Ishikawa (cell line): ENCODE results near the gene CD9.

Experiments
- EGR1 ChIP-seq: IDR thresholded peaks from 2 replicates; pipeline ENCODE4 v1.6.1; 2012
- EP300 ChIP-seq: IDR thresholded peaks from 2 replicates; pipeline ENCODE4 v1.6.1; 2012; ENCODE audit warnings: borderline replicate concordance
- FOXM1 ChIP-seq: IDR thresholded peaks from 2 replicates; pipeline ENCODE4 v1.6.1; 2012; ENCODE audit warnings: low read depth, borderline replicate concordance
- RAD21 ChIP-seq: IDR thresholded peaks from 2 replicates; pipeline ENCODE4 v1.6.1; 2012; ENCODE audit warnings: low read depth
- ZBTB7A ChIP-seq: IDR thresholded peaks from 2 replicates; pipeline ENCODE4 v1.6.1; 2012; ENCODE audit warnings: low read depth
- TF ChIP-seq, protein P1 (sequence below): IDR thresholded peaks from 2 replicates; pipeline ENCODE4 v1.6.1; 2012

DNA sequence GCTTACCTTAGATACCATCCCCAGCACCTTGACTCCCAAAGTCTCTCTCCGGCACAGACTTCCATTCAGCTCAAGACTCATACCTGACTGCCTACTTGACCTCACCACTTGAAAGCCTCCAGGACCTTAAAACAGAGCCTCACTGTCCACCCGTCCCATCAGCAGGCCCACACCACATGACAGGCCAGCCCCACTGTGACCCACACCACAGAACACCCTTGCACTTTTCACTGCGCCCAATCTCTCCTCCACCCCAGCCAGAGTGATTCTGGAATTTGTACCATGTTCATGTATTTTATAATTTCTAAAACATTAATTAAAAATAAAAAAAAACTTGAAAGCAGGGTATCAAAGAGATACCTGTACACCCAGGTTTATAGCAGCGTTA is 82.2 kb downstream of the CD9 start:
- TF ChIP-seq EP300 (no peak), FOXM1 (no peak), EGR1 (no peak), RAD21 (no peak), ZBTB7A (no peak)
- TF ChIP-seq, protein P1, sequence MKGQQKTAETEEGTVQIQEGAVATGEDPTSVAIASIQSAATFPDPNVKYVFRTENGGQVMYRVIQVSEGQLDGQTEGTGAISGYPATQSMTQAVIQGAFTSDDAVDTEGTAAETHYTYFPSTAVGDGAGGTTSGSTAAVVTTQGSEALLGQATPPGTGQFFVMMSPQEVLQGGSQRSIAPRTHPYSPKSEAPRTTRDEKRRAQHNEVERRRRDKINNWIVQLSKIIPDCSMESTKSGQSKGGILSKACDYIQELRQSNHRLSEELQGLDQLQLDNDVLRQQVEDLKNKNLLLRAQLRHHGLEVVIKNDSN: no peak
